Urinary bladder (tissue), 4 donors: Measurements from ENCODE around the gene MARCHF3. TPM values are rescaled to one million over a fixed set of nuclear protein-coding genes. Genes with fewer than 3 reads are reported as not detected.

Experiments
- DNase-seq: peaks from one replicate; pipeline ENCODE4 v3.0.0-alpha.2; 2015; ENCODE audit errors: extremely low spot score
- H3K27ac ChIP-seq: one replicate; pipeline ENCODE4 v1.5.1; 2013; ENCODE audit warnings: low read depth, mild to moderate bottlenecking, moderate library complexity
- H3K36me3 ChIP-seq: one replicate; pipeline ENCODE4 v1.6.1; 2013; ENCODE audit warnings: mild to moderate bottlenecking, moderate library complexity; ENCODE audit not compliant: insufficient read depth
- H3K4me1 ChIP-seq: one replicate; pipeline ENCODE4 v1.6.1; 2013; ENCODE audit warnings: mild to moderate bottlenecking, moderate library complexity; ENCODE audit not compliant: insufficient read depth
- H3K4me3 ChIP-seq: one replicate; pipeline ENCODE4 v1.5.1; 2013; ENCODE audit warnings: low read depth, low read length
- WGBS: extraction: QIAGEN DNeasy Blood & Tissue Kit; methylation state at CpG from one replicate; pipeline ENCODE4 v1.1.7; 2013; 5-methylcytosine and 5-hydroxymethylcytosine counted together
- polyA plus RNA-seq: library from polyadenylated mRNA; stranded (reverse); fragments of 200-250 nt; gene quantifications from one replicate; pipeline ENCODE4 v1.2.3, GENCODE V29; 2013
- total RNA-seq: library from RNA; depleted of rRNA; stranded (reverse); fragments of >200 nt; gene quantifications from one replicate; pipeline ENCODE4 v1.2.3, GENCODE V29; 2014
- donor health status: healthy with polysubstance abuse.
- donor health status: healthy.

MARCHF3 gene, protein sequence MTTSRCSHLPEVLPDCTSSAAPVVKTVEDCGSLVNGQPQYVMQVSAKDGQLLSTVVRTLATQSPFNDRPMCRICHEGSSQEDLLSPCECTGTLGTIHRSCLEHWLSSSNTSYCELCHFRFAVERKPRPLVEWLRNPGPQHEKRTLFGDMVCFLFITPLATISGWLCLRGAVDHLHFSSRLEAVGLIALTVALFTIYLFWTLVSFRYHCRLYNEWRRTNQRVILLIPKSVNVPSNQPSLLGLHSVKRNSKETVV
- total RNA-seq = 8.6 TPM
- polyA plus RNA-seq = 9.2 TPM

GRCh38 chr5:127030259-127031146 lies at the start of gene MARCHF3:
MARCHF3 (minus strand) TSS chr5:127030558; CDS start chr5:126918171, 112,387 bp downstream.
- H3K27ac ChIP-seq = peak within 1 kb of the TSS; percentile 89
- under 1% methylated on average over 97 of the region's 97 CpGs for WGBS

DNA sequence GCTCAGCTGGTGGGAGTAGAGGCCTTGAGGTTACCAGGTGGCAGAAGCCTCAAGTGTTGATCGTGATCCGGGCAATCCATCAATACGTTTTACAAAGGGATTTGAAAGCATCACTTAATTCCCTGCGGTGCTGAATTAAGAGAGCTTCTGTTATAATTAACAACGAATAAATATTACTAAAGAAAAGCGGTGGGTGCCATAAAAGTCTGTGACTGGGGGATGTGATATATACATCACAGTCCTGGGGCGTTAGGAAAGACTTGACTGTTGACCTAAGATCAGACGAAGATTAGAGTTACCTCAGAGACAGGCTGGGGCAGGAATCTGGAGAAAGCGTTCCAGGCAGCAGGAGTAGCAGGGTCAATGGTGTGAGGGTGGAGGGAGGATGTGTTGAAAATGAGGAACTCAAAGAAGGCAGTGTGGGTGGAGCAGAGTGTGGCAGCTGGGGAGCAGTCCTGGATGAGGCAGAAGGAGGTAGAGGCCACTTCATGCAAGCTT lies 49.7 kb upstream of the MARCHF3 start:
- Histone ChIP-seq H3K27ac (no peak overlapping the region), H3K36me3 (no peaks in the 10 kb centered on the region), H3K4me3 (no peak overlapping the region), H3K4me1 (no peaks in the 10 kb centered on the region)
- no peak for DNase-seq
- 37% methylated on average over 9 of the region's 9 CpGs for WGBS

More at GRCh38 chr5:127030259-127031146, at the start of gene MARCHF3:
- DNase-seq = peak; percentile 77
- Histone ChIP-seq H3K4me3 (peak within 1 kb of the TSS; percentile 69), H3K36me3 (no peaks in the 10 kb centered on the region), H3K4me1 (no peaks in the 10 kb centered on the region)

- WGBS = 69% methylated on average over 1 of the region's 1 CpG
- no peak overlapping the region for H3K27ac ChIP-seq
- no peak overlapping the region for H3K4me3 ChIP-seq
These were observed 47.0 kb upstream of the MARCHF3 start for GRCh38 chr5:127077366-127077765.

GRCh38 chr5:127076315-127077129 lies 46.2 kb upstream of the MARCHF3 start:
- 45% methylated on average over 4 of the region's 4 CpGs for WGBS
- no peak overlapping the region for H3K27ac ChIP-seq

More at GRCh38 chr5:127077366-127077765, 47.0 kb upstream of the MARCHF3 start:
- no peaks in the 10 kb centered on the region for H3K36me3 ChIP-seq
- peaks cover 2% of the 10 kb centered on the region for H3K4me1 ChIP-seq
- DNase-seq = no peak

GRCh38 chr5:127074466-127074865 lies 44.1 kb upstream of the MARCHF3 start:
- Histone ChIP-seq H3K4me3 (no peak overlapping the region), H3K4me1 (peaks cover 2% of the 10 kb centered on the region), H3K27ac (no peak overlapping the region), H3K36me3 (no peaks in the 10 kb centered on the region)
- 70% methylated on average over 3 of the region's 3 CpGs for WGBS
- no peak for DNase-seq

More at GRCh38 chr5:127076315-127077129, 46.2 kb upstream of the MARCHF3 start:
- DNase-seq = no peak
- Histone ChIP-seq H3K4me3 (no peak overlapping the region), H3K36me3 (no peaks in the 10 kb centered on the region), H3K4me1 (peaks cover 2% of the 10 kb centered on the region)

DNA sequence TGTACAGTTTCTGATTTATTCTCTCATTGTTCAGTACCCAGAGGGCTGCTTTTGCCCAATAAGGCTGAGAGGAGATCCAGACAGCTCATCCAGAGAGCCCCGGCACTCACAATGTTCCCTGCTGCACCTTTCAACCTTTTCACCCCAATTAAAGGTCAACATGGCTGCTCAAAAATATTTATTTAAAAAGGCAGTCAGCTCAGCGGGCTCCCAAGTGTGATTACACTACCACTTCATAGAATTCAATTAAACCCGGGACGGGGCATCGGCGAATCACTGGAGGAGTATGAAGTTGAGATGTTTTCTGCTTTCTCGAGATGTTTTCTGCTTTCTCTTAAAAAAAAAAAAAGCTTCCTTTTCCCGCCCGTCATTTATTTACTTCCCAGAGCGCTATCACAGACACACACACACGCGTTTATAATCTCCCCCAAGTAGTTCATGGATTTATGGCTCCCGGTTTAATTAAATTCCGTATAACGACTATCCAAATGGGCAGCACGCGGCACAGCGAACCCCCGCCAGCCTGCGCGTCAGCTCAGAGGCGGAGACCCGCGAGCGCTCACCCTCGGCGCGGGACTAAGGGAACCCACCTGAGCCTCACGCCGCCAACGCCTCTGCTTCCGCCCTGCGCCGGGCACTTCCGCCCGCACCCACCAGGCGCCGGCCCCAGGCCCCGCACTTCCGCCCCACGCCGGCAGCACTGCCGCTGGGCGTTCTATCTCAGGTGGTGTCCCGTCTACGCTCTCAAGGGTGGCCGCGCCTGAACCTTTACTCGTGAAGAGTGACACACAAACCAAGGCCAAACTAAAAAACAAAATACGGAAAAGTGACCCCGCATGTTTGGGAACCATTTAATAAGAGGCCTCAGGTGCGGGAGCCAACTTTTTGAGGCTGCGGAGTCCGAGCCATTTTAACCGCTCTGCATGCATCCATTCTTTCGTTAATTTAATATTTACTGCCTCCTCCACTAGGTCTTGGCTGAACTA lies 42.8 kb upstream of the MARCHF3 start, which contains the start of gene C5orf63:
C5orf63 (minus strand) TSS at position 642 of the 986 bp plus-strand sequence. CDS start 14,507 bp downstream, outside the sequence.
- Histone ChIP-seq H3K27ac (no peak within 1 kb of the TSS), H3K36me3 (no peaks in the 10 kb centered on the region), H3K4me1 (peaks cover 2% of the 10 kb centered on the region), H3K4me3 (peak within 1 kb of the TSS; percentile 50)
- WGBS = 27% methylated on average over 56 of the region's 56 CpGs
- no peak for DNase-seq

- Histone ChIP-seq H3K36me3 (no peaks in the 10 kb centered on the region), H3K27ac (no peak overlapping the region), H3K4me3 (no peak overlapping the region), H3K4me1 (peaks cover 2% of the 10 kb centered on the region)
- WGBS = 86% methylated on average over 2 of the region's 2 CpGs
- DNase-seq = no peak
These were observed 39.9 kb upstream of the MARCHF3 start for GRCh38 chr5:127070243-127070642.

GRCh38 chr5:127068493-127069214 lies 38.3 kb upstream of the MARCHF3 start:
- Histone ChIP-seq H3K4me3 (no peak overlapping the region), H3K27ac (no peak overlapping the region), H3K4me1 (peaks cover 2% of the 10 kb centered on the region), H3K36me3 (no peaks in the 10 kb centered on the region)
- no peak for DNase-seq
- 51% methylated on average over 2 of the region's 2 CpGs for WGBS

DNA sequence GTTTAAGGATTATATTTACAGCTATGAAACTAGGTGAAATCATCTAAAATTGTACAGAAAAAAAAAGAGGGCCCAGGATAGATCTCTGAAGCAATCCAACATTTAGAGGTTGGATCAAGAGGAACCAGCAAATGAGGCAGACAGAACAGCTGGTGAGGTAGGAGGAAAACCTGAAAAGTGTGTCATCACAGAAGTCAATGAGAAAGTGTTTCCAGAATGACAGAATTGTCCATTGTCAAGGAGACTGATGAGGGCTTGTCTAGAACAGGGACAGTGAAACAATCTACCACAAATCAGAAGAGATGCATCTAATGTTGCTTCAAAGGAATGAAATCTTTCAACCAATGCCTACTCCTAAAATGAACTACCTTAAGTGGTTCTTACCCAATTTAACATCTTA lies 36.4 kb upstream of the MARCHF3 start:
- no peaks in the 10 kb centered on the region for H3K36me3 ChIP-seq
- no peak for DNase-seq
- no peak overlapping the region for H3K4me3 ChIP-seq

GRCh38 chr5:127064253-127064840 lies 34.0 kb upstream of the MARCHF3 start:
- Histone ChIP-seq H3K4me3 (no peak overlapping the region), H3K36me3 (no peaks in the 10 kb centered on the region), H3K4me1 (no peaks in the 10 kb centered on the region), H3K27ac (no peak overlapping the region)
- DNase-seq = no peak
- 95% methylated on average over 4 of the region's 4 CpGs for WGBS

More for the DNA sequence above, 36.4 kb upstream of the MARCHF3 start:
- no peak overlapping the region for H3K27ac ChIP-seq
- H3K4me1 ChIP-seq = no peaks in the 10 kb centered on the region

GRCh38 chr5:127063257-127063913 lies 33.0 kb upstream of the MARCHF3 start:
- Histone ChIP-seq H3K4me1 (no peaks in the 10 kb centered on the region), H3K4me3 (no peak overlapping the region), H3K27ac (no peak overlapping the region), H3K36me3 (no peaks in the 10 kb centered on the region)
- 69% methylated on average over 2 of the region's 2 CpGs for WGBS
- DNase-seq = no peak
